B cell (primary cell): ENCODE measurements around the gene CLCNKB. TPM values are rescaled to one million over a fixed set of nuclear protein-coding genes. Genes with fewer than 3 reads are reported as not detected.

Experiments used
- ATAC-seq: fragments of 200-7000 bp; cut with Tn5 transposase; one replicate; pipeline ENCODE4 v1.10.0; 2021; ENCODE audit warnings: low read depth, mild to moderate bottlenecking, moderate number of reproducible peaks, moderate library complexity
- CTCF ChIA-PET: fragments of 350-600 bp; sonication (Branson Sonifier 250); formaldehyde crosslinking; loops from one replicate; lab custom pipeline; 2021; ENCODE audit warnings: antibody characterized with exemption, inconsistent platforms; lab: Charles Lee
- POLR2A ChIA-PET: fragments of 350-600 bp; sonication (Branson Sonifier 250); formaldehyde crosslinking; loops from one replicate; lab custom pipeline; 2021; ENCODE audit warnings: antibody characterized with exemption; lab: Charles Lee
- DNase-seq: peaks from one replicate; pipeline ENCODE4 v3.0.0; 2013
- H2AFZ ChIP-seq: 2 replicates; pipeline ENCODE4 v1.6.1; 2012; ENCODE audit warnings: mild to moderate bottlenecking, low read depth, low read length; ENCODE audit not compliant: insufficient read depth, poor library complexity, severe bottlenecking
- H3K27ac ChIP-seq, 2 donors: 1 replicate in 1 of 2; 2 replicates in 1 of 2; pipeline ENCODE4 v1.5.1; 2012 to 2013; ENCODE audit warnings: low read length in 2 of 2, mild to moderate bottlenecking in 2 of 2, moderate library complexity in 1 of 2
- H3K27me3 ChIP-seq, 4 experiments: fragments of 200-600 bp in 1 of 4; sonication (generic) in 1 of 4; replicated peaks in 1 of 4; 1 replicate in 2 of 4; 2 replicates in 2 of 4; pipeline versions ENCODE4 v1.6.1 to v1.7.0; 2013 to 2016; ENCODE audit warnings: low read length in 3 of 4, mild to moderate bottlenecking in 2 of 4, mixed read lengths in 1 of 4, moderate library complexity in 1 of 4; ENCODE audit not compliant: insufficient read depth in 4 of 4, control insufficient read depth in 3 of 4; ENCODE audit errors: control extremely low read depth in 1 of 4
- H3K36me3 ChIP-seq, 2 experiments: replicated peaks in 1 of 2; 1 replicate in 1 of 2; 2 replicates in 1 of 2; pipeline versions ENCODE4 v1.6.1 to v1.7.1; 2013; ENCODE audit warnings: low read length in 1 of 2; ENCODE audit not compliant: insufficient read depth in 2 of 2, control insufficient read depth in 1 of 2; ENCODE audit errors: control extremely low read depth in 1 of 2, extremely low read depth in 1 of 2
- H3K4me1 ChIP-seq, 2 donors: fragments of 200-600 bp in 1 of 2; sonication (generic) in 1 of 2; 1 replicate in 1 of 2; 2 replicates in 1 of 2; pipeline versions ENCODE4 v1.5.1 to v1.6.1; 2013 to 2017; ENCODE audit warnings: low read length in 2 of 2; ENCODE audit not compliant: control insufficient read depth in 2 of 2, insufficient read depth in 2 of 2
- H3K4me2 ChIP-seq: replicated peaks from 2 replicates; pipeline ENCODE3; 2012; ENCODE audit warnings: mild to moderate bottlenecking, low read depth, low read length; ENCODE audit not compliant: poor library complexity, severe bottlenecking
- H3K4me3 ChIP-seq, 5 experiments: fragments of 200-600 bp in 1 of 5; sonication (generic) in 1 of 5; 1 replicate in 3 of 5; 2 replicates in 2 of 5; pipeline versions ENCODE4 v1.5.1 to v1.7.0; 2011 to 2016; ENCODE audit warnings: low read length in 4 of 5, mild to moderate bottlenecking in 4 of 5, low read depth in 2 of 5, control low read depth in 1 of 5, moderate library complexity in 1 of 5; ENCODE audit not compliant: insufficient read depth in 1 of 5; ENCODE audit errors: control extremely low read depth in 1 of 5, extremely low read depth in 1 of 5
- H3K79me2 ChIP-seq: fragments of 200-600 bp; sonication (generic); one replicate; pipeline ENCODE4 v1.6.0; 2016; ENCODE audit warnings: low read length; ENCODE audit not compliant: control insufficient read depth, insufficient read depth
- H3K9ac ChIP-seq: fragments of 200-600 bp; sonication (generic); 2 replicates; pipeline ENCODE4 v1.6.1; 2017; ENCODE audit warnings: mild to moderate bottlenecking, low read length, moderate library complexity
- H3K9me3 ChIP-seq, 3 donors: one replicate each; pipeline versions ENCODE4 v1.6.1 to v1.7.1; 2013; ENCODE audit warnings: low read length in 2 of 3; ENCODE audit not compliant: control insufficient read depth in 2 of 3, insufficient read depth in 1 of 3; ENCODE audit errors: control extremely low read depth in 1 of 3
- H4K20me1 ChIP-seq: 2 replicates; pipeline ENCODE4 v1.6.0; 2012; ENCODE audit warnings: mild to moderate bottlenecking, low read length; ENCODE audit not compliant: insufficient read depth, control insufficient read depth, poor library complexity, severe bottlenecking
- H3K27ac Mint-ChIP-seq: one replicate; pipeline ENCODE4 v1.8.0; 2021; ENCODE audit warnings: mixed read lengths
- H3K27me3 Mint-ChIP-seq: one replicate; pipeline ENCODE4 v1.8.0; 2021; ENCODE audit warnings: mixed read lengths
- H3K4me1 Mint-ChIP-seq: one replicate; pipeline ENCODE4 v1.8.0; 2021; ENCODE audit warnings: mixed read lengths
- H3K4me3 Mint-ChIP-seq: one replicate; pipeline ENCODE4 v1.8.0; 2021; ENCODE audit warnings: mixed read lengths
- H3K9me3 Mint-ChIP-seq: one replicate; pipeline ENCODE4 v1.8.0; 2022; ENCODE audit warnings: mixed read lengths; ENCODE audit not compliant: insufficient read depth
- EZH2 ChIP-seq: IDR thresholded peaks from 2 replicates; pipeline ENCODE4 v1.6.1; 2012; ENCODE audit warnings: borderline replicate concordance, low read depth, mild to moderate bottlenecking, moderate library complexity, low read length; ENCODE audit not compliant: insufficient read depth, poor library complexity, severe bottlenecking
- WGBS: methylation state at CpG from one replicate; pipeline ENCODE4 v1.1.5; 2013; ENCODE audit warnings: missing lambda C conversion rate; ENCODE audit not compliant: insufficient coverage; 5-methylcytosine and 5-hydroxymethylcytosine counted together
- intact Hi-C: fragments of 100-400 bp; cut with micrococcal nuclease; formaldehyde crosslinking; loops from one replicate; pipeline ENCODE4 v1.10.0; 2022
- polyA plus RNA-seq: library from polyadenylated mRNA; depleted of rRNA; stranded (reverse); fragments of >200 nt; gene quantifications from 2 replicates; pipeline ENCODE4 v1.2.3, GENCODE V29; 2012
- total RNA-seq, 2 donors: library from RNA; stranded (reverse); fragments of 120-200 nt in 1 of 2; gene quantifications; 1 replicate in 1 of 2; 2 replicates in 1 of 2; pipeline versions ENCODE4 v1.2.3 to v1.2.4, GENCODE V29; 2013 to 2022
- TF ChIP-seq, protein P1 (sequence below): fragments of 200-600 bp; IDR thresholded peaks from one replicate; pipeline ENCODE4 v1.8.0; 2022; ENCODE audit warnings: antibody characterized with exemption, mild to moderate bottlenecking

Gene CLCNKB
- total and polyA plus RNA-seq, 2 donors (not counting 1 experiment from before 2014, with no cell fraction given), result not detected

DNA sequence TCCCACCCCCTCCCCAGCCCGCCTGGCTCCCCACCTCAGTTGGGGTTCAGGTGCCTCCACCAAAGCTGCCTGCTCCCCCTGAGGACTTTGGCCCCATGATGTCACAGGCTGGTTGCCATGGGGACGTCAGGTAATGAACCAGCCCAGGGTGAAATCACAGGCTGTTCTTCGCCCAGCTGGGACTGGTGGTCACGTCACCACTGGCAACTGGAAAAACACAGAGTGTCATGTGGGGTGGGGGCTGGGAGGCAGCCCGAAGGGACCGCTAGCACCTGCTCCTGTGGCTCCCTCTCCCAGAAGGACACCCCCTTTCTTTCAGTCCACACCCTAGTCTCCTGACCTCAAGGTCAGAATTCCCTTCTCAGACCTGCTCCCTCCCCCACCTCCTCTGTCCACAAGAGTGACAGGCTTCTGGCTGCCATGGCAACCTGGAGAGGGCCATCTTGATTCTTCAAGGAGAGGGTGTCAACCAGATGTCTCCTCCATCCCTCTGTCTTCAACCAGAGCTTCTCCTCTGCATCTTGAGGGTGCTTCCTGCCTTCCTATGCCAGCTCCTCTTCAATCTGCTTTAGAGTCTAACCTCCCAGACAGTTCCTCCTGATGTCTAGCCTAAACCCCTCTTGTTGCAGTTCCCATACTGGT is 23.7 kb downstream of the CLCNKB start:
- H3K4me2 ChIP-seq, result no peak overlapping the region
- peaks cover 0 to 14% (median 2%) of the 10 kb centered on the region in 4 experiments for H3K27me3 ChIP-seq
- H2AFZ ChIP-seq, result no peak overlapping the region
- H3K4me1 ChIP-seq, result no peaks in the 10 kb centered on the region
- TF ChIP-seq, protein P1, sequence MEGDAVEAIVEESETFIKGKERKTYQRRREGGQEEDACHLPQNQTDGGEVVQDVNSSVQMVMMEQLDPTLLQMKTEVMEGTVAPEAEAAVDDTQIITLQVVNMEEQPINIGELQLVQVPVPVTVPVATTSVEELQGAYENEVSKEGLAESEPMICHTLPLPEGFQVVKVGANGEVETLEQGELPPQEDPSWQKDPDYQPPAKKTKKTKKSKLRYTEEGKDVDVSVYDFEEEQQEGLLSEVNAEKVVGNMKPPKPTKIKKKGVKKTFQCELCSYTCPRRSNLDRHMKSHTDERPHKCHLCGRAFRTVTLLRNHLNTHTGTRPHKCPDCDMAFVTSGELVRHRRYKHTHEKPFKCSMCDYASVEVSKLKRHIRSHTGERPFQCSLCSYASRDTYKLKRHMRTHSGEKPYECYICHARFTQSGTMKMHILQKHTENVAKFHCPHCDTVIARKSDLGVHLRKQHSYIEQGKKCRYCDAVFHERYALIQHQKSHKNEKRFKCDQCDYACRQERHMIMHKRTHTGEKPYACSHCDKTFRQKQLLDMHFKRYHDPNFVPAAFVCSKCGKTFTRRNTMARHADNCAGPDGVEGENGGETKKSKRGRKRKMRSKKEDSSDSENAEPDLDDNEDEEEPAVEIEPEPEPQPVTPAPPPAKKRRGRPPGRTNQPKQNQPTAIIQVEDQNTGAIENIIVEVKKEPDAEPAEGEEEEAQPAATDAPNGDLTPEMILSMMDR, result no peak
- TF ChIP-seq EZH2, result no peak
- intact Hi-C loops, result no loop called here
- no peak overlapping the region for H3K9ac ChIP-seq
- ChIA-PET CTCF (interaction anchor here (1.0 to 1.1 kb wide), 2 partner anchors 11 to 276 kb away, joined by 4 read pairs; no protein-coding TSS in a partner anchor), POLR2A (no interaction called here)
- ATAC-seq (no peak), DNase-seq (no peak)
- H3K36me3 ChIP-seq, result no peaks in the 10 kb centered on the region
- Mint-ChIP-seq H3K4me3 (no peak overlapping the region), H3K4me1 (peaks cover 2% of the 10 kb centered on the region), H3K27me3 (peaks cover 34% of the 10 kb centered on the region), H3K9me3 (no peaks in the 10 kb centered on the region), H3K27ac (no peak overlapping the region)
- no peak overlapping the region for H3K27ac ChIP-seq
- no peaks in the 10 kb centered on the region for H4K20me1 ChIP-seq
- H3K79me2 ChIP-seq, result no peaks in the 10 kb centered on the region
- WGBS, result 66% methylated on average over 6 of the region's 6 CpGs
- H3K9me3 ChIP-seq, result no peaks in the 10 kb centered on the region
- H3K4me3 ChIP-seq, result no peak overlapping the region

DNA sequence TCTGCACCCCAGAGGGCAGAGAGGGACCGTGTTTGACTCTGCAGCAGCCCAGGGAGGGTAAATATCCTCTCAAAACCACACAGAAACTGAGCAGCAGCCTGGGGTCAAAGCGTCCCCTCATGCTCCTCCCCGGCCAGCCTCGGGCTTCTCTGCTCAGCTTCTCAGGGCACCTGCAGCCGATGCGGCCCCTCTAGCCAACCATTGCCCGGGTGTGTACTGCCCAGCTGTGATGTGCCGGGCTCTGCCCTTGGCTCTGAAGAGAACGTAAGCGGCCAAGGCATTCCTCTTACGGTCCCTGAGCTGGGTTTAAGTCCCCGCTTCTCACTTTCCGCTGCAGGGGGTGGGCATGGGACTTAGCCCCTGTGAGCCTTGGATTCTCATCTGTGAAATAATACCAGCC is 24.4 kb downstream of the CLCNKB start:
- Histone ChIP-seq H4K20me1 (no peaks in the 10 kb centered on the region), H3K4me1 (peaks cover 2 to 3% of the 10 kb centered on the region in 2 donors), H3K9me3 (no peaks in the 10 kb centered on the region), H3K27me3 (peaks cover 0 to 20% (median 8%) of the 10 kb centered on the region in 4 experiments), H3K4me2 (no peak overlapping the region), H3K4me3 (no peak overlapping the region), H3K79me2 (no peaks in the 10 kb centered on the region), H3K36me3 (no peaks in the 10 kb centered on the region), H2AFZ (no peak overlapping the region), H3K9ac (no peak overlapping the region), H3K27ac (no peak overlapping the region)
- Mint-ChIP-seq H3K4me3 (no peak overlapping the region), H3K4me1 (peaks cover 2% of the 10 kb centered on the region), H3K27ac (no peak overlapping the region), H3K27me3 (peaks cover 34% of the 10 kb centered on the region), H3K9me3 (no peaks in the 10 kb centered on the region)
- intact Hi-C loops, result no loop called here
- WGBS, result 90% methylated on average over 13 of the region's 13 CpGs
- ChIA-PET POLR2A (no interaction called here), CTCF (interaction anchor here (1.0 to 1.1 kb wide), 2 partner anchors 10 to 277 kb away, joined by 4 read pairs; no protein-coding TSS in a partner anchor)
- TF ChIP-seq, protein P1, result no peak
- no peak for TF ChIP-seq EZH2
- DNase-seq, result no peak
- no peak for ATAC-seq
